DND-41 (cell line): ENCODE data around the gene OBSCN.

Source experiments
- ATAC-seq: fragments of 200-7000 bp; cut with Tn5 transposase; 3 replicates; pipeline ENCODE4 v1.9.1; 2021; ENCODE audit warnings: low read depth; ENCODE audit not compliant: insufficient read depth
- DNase-seq: peaks from one replicate; pipeline ENCODE4 v3.0.0-alpha.2; 2020
- H2AFZ ChIP-seq: 2 replicates; pipeline ENCODE4 v1.6.0; 2012; ENCODE audit warnings: low read depth, low read length
- H3K27ac ChIP-seq: 2 replicates; pipeline ENCODE4 v1.5.1; 2012; ENCODE audit warnings: low read length, inconsistent platforms
- H3K27me3 ChIP-seq: fragments of 200-600 bp; sonication (generic); 2 replicates; pipeline ENCODE4 v1.6.0; 2012; ENCODE audit warnings: low read length, mild to moderate bottlenecking, inconsistent platforms; ENCODE audit not compliant: insufficient read depth, poor library complexity
- H3K36me3 ChIP-seq: 2 replicates; pipeline ENCODE4 v1.5.1; 2012; ENCODE audit warnings: low read length, inconsistent platforms; ENCODE audit not compliant: insufficient read depth
- H3K4me1 ChIP-seq: 2 replicates; pipeline ENCODE4 v1.5.1; 2012; ENCODE audit warnings: mild to moderate bottlenecking, low read length; ENCODE audit not compliant: insufficient read depth
- H3K4me2 ChIP-seq: 2 replicates; pipeline ENCODE4 v1.6.0; 2012; ENCODE audit warnings: mild to moderate bottlenecking, moderate library complexity, low read length, inconsistent platforms; ENCODE audit not compliant: insufficient read depth
- H3K4me3 ChIP-seq, 2 experiments: fragments of 200-600 bp in 1 of 2; shearing (Covaris generic) in 1 of 2; 2 replicates each; pipeline ENCODE4 v1.5.1; 2012 to 2016; ENCODE audit warnings: inconsistent platforms in 2 of 2, low read length in 2 of 2, mild to moderate bottlenecking in 2 of 2, low read depth in 1 of 2, moderate library complexity in 1 of 2
- H3K79me2 ChIP-seq: 2 replicates; pipeline ENCODE4 v1.6.0; 2012; ENCODE audit warnings: low read length, inconsistent platforms; ENCODE audit not compliant: insufficient read depth
- H3K9ac ChIP-seq: 2 replicates; pipeline ENCODE4 v1.6.0; 2012; ENCODE audit warnings: low read depth, mild to moderate bottlenecking, inconsistent platforms, low read length, moderate library complexity
- H3K9me3 ChIP-seq: 2 replicates; pipeline ENCODE4 v1.5.1; 2012; ENCODE audit warnings: low read length, moderate library complexity, mild to moderate bottlenecking, inconsistent platforms; ENCODE audit not compliant: insufficient read depth, severe bottlenecking
- H4K20me1 ChIP-seq: 2 replicates; pipeline ENCODE4 v1.6.0; 2012; ENCODE audit warnings: low read length; ENCODE audit not compliant: insufficient read depth
- CTCF ChIP-seq: IDR thresholded peaks from 2 replicates; pipeline ENCODE4 v1.5.1; 2012; ENCODE audit warnings: borderline replicate concordance, low read length, moderate library complexity, mild to moderate bottlenecking; ENCODE audit not compliant: poor library complexity, severe bottlenecking; ENCODE audit errors: extremely low read depth
- EZH2 ChIP-seq: IDR thresholded peaks from 3 replicates; pipeline ENCODE4 v1.6.1; 2012; ENCODE audit warnings: borderline replicate concordance, low read depth, mild to moderate bottlenecking, moderate library complexity, low read length, inconsistent platforms; ENCODE audit not compliant: severe bottlenecking

The OBSCN gene

GRCh38 chr1:228410015-228410414, 202.2 kb downstream of the OBSCN start:
- H3K4me3 ChIP-seq, result no peak overlapping the region
- ATAC-seq, result no peak
- H3K27me3 ChIP-seq, result no peaks in the 10 kb centered on the region
- no peak overlapping the region for H3K4me2 ChIP-seq
- peaks cover 13% of the 10 kb centered on the region; the same call in 1 of the 2 replicates for H3K36me3 ChIP-seq
- no peak overlapping the region for H3K27ac ChIP-seq
- TF ChIP-seq EZH2, result no peak
- TF ChIP-seq CTCF, result no peak
- no peaks in the 10 kb centered on the region for H3K9me3 ChIP-seq
- peaks cover 20% of the 10 kb centered on the region for H4K20me1 ChIP-seq
- H3K79me2 ChIP-seq, result peaks cover 32% of the 10 kb centered on the region
- no peak for DNase-seq
- H3K4me1 ChIP-seq, result peaks cover 26% of the 10 kb centered on the region
- H2AFZ ChIP-seq, result no peak overlapping the region
- H3K9ac ChIP-seq, result no peak overlapping the region

GRCh38 chr1:228410671-228411070, 202.8 kb downstream of the OBSCN start:
- TF ChIP-seq EZH2 (no peak), CTCF (no peak)
- no peaks in the 10 kb centered on the region for H3K27me3 ChIP-seq
- no peak overlapping the region for H3K4me2 ChIP-seq
- H3K9ac ChIP-seq, result no peak overlapping the region
- H3K27ac ChIP-seq, result no peak overlapping the region
- peaks cover 7% of the 10 kb centered on the region; the same call in 1 of the 2 replicates for H3K36me3 ChIP-seq
- DNase-seq (no peak), ATAC-seq (no peak)
- H3K9me3 ChIP-seq, result no peaks in the 10 kb centered on the region
- H4K20me1 ChIP-seq, result peaks cover 13% of the 10 kb centered on the region
- H3K4me1 ChIP-seq, result peaks cover 20% of the 10 kb centered on the region
- H3K79me2 ChIP-seq, result peaks cover 26% of the 10 kb centered on the region
- H3K4me3 ChIP-seq, result no peak overlapping the region
- no peak overlapping the region for H2AFZ ChIP-seq

- Histone ChIP-seq H3K27me3 (no peaks in the 10 kb centered on the region), H3K4me3 (no peak overlapping the region), H3K79me2 (peaks cover 21% of the 10 kb centered on the region), H3K9me3 (no peaks in the 10 kb centered on the region), H3K27ac (no peak overlapping the region), H3K4me1 (peaks cover 18% of the 10 kb centered on the region), H3K4me2 (no peak overlapping the region), H2AFZ (no peak overlapping the region), H3K36me3 (peaks cover 3% of the 10 kb centered on the region; the same call in 1 of the 2 replicates), H3K9ac (no peak overlapping the region), H4K20me1 (peaks cover 10% of the 10 kb centered on the region)
- DNase-seq (no peak), ATAC-seq (no peak)
- no peak for TF ChIP-seq CTCF
- TF ChIP-seq EZH2, result no peak
These were observed 203.3 kb downstream of the OBSCN start for GRCh38 chr1:228411121-228411520.
